Measurements from ENCODE around the gene ST6GALNAC2. TPM values are rescaled to one million over a fixed set of nuclear protein-coding genes. Genes with fewer than 3 reads are reported as not detected.
"Not testable (repeated sequence)": the region's sequence is repeated elsewhere in the genome, so short reads cannot be mapped to it uniquely, and the experiment has no call there.

Gene ST6GALNAC2
- total RNA-seq, 2 experiments from 2014 or later: 0.32 TPM; not detected in 1

DNA sequence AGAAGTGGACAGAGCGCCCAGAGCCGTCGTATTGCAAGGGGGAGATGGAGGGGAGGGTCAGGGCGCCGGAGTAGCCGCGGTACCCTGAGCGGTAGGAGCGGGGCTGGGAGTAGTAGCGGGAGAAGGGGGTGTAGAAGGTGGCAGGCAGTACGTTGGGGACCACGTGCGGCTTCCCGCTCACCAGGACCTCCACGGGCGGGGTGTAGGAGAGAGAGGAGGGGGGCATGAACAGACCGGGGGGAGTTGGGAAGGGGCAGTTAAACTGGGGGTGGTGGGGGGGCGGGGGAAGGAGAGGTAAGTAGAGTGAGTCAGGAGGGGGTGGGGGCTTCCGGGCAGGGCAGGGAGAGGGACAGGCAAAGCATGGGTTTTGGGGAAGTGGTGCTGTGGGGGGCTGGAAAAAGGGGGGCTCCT is 16.8 kb downstream of the ST6GALNAC2 start:
- Mint-ChIP-seq H3K36me3 (ENCODE audit: low read depth) (peaks cover 25% of the 10 kb centered on the region), H3K4me3 (no peak overlapping the region), H3K9me3 (ENCODE audit: low read depth) (no peaks in the 10 kb centered on the region), H3K4me1 (peaks cover 11% of the 10 kb centered on the region), H3K27me3 (no peaks in the 10 kb centered on the region), H3K27ac (no peak overlapping the region)
- intact Hi-C loops (cut with DNase I, micrococcal nuclease): loop anchor here in 1 of 2 experiments (10.0 kb wide), 1 partner anchor 56 kb away; no protein-coding TSS in a partner anchor
- ChIA-PET CTCF (no interaction called here), POLR2A (interaction anchor here (2.8 kb wide), 1 partner anchor 10 kb away, joined by 14 read pairs; no protein-coding TSS in a partner anchor)
- DNase-seq (no peak), ATAC-seq (no peak)

DNA sequence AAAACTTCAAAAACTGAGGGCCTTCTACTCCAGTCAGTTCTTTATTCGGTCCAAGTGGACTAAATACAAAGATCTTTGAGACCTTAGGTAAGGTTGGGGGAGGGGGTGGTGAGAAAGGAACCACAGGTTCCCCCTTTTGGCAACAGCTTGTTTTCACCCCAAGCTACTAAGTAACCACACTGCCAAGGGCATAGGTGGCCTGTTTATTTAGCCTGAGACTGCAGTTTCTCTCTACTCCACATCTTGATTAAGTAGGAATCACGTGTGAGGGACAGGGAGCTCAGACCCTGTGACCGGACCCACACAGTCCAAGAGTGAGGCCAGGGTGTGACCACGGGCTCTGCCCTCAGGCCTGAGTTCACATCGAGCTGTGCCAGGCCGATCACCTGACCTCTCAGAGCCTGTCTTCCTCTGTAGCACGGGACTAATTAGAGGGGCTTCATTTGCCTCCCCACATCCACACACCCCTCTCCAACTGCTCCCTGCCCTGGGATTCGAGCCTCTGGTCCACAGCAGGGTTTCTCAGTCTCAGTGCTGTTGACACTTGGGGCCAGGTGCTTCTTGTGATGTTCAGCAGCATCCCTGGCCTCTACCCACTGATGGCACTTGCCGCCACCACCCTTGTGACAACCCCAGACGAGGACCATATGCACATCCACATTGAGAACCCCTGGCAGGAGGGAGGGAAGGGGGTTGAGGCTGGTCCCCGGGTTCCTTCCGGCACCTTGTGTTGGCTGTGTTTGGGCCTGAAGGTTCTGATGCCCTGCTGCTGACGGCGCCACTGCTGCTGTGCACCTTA is 17.8 kb downstream of the ST6GALNAC2 start:
- DNase-seq: no peak
- ChIA-PET POLR2A (interaction anchor here (0.6 to 2.8 kb wide), 5 partner anchors 9 to 1203 kb away, joined by 3 to 14 read pairs (median 4); no protein-coding TSS in a partner anchor), CTCF (interaction anchor here (1.2 to 2.9 kb wide), 3 partner anchors 11 to 45 kb away, joined by 3 to 10 read pairs (median 5); no protein-coding TSS in a partner anchor)
- ATAC-seq: peak; percentile 4
- no peaks in the 10 kb centered on the region for H3K9me3 Mint-ChIP-seq (ENCODE audit: low read depth)
- intact Hi-C loops (cut with DNase I, micrococcal nuclease): loop anchor here in 1 of 2 experiments (10.0 kb wide), 1 partner anchor 57 kb away; no protein-coding TSS in a partner anchor
- H3K36me3 Mint-ChIP-seq (ENCODE audit: low read depth): peaks cover 32% of the 10 kb centered on the region
- no peaks in the 10 kb centered on the region for H3K27me3 Mint-ChIP-seq
- no peak overlapping the region for H3K27ac Mint-ChIP-seq
- peaks cover 18% of the 10 kb centered on the region for H3K4me1 Mint-ChIP-seq
- no peak overlapping the region for H3K4me3 Mint-ChIP-seq

DNA sequence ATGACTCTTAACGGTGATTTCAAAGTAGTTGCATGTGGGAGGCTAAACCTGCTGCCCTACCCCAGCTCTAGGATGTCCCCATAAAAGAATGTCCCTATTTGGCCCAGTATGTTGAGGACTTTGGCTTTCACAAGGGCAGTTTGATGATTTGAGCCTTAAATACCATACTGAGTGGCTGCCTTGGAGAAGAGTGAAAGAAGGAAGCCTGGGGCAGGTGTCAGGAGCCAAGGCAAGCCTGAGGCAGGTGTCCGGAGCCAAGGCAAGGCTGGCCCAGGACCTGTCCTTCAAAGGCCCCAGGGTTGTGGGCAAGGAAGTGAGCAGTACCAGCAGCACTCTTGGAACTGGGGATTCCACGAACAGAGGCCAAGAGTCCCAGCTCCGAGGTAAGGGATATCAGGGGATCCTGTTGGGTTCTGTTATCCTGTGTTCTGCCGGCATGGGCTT is 18.6 kb downstream of the ST6GALNAC2 start:
- POLR2A ChIA-PET: interaction anchor here (0.6 to 2.8 kb wide), 9 partner anchors 8 to 233 kb away, joined by 3 to 14 read pairs (median 5); no protein-coding TSS in a partner anchor
- DNase-seq (no peak), ATAC-seq (no peak)
- CTCF ChIA-PET: interaction anchor here (0.6 to 2.9 kb wide), 8 partner anchors 9 to 146 kb away, joined by 3 to 10 read pairs (median 4); no protein-coding TSS in a partner anchor
- intact Hi-C loops (cut with DNase I, micrococcal nuclease): loop anchor here in 1 of 2 experiments (10.0 kb wide), 1 partner anchor 58 kb away; no protein-coding TSS in a partner anchor
- H3K4me1 Mint-ChIP-seq: peaks cover 23% of the 10 kb centered on the region
- peaks cover 36% of the 10 kb centered on the region for H3K36me3 Mint-ChIP-seq (ENCODE audit: low read depth)
- no peaks in the 10 kb centered on the region for H3K27me3 Mint-ChIP-seq
- no peaks in the 10 kb centered on the region for H3K9me3 Mint-ChIP-seq (ENCODE audit: low read depth)
- no peak overlapping the region for H3K4me3 Mint-ChIP-seq
- no peak overlapping the region for H3K27ac Mint-ChIP-seq

DNA sequence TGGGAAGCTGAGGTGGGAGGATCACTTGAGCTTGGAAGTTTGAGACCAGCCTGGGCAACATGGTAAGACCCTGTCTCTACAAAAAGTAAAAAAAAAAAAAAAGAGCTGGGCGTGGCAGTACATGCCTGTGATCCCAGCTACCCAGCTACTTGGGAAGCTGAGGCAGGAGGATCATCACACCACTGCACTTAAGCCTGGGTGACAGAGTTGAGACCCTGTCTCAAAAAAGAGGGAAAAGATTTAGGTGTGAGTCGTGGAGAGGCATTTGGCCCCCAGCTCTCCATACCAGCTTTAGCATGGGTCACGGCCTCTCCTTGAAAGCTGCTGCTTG is 19.1 kb downstream of the ST6GALNAC2 start:
- Mint-ChIP-seq H3K27me3 (no peaks in the 10 kb centered on the region), H3K9me3 (ENCODE audit: low read depth) (no peaks in the 10 kb centered on the region), H3K4me1 (peaks cover 28% of the 10 kb centered on the region), H3K4me3 (no peak overlapping the region), H3K36me3 (ENCODE audit: low read depth) (peaks cover 40% of the 10 kb centered on the region), H3K27ac (no peak overlapping the region)
- no peak for ATAC-seq
- intact Hi-C loops (cut with DNase I, micrococcal nuclease): loop anchor here in 1 of 2 experiments (10.0 kb wide), 1 partner anchor 58 kb away; no protein-coding TSS in a partner anchor
- POLR2A ChIA-PET: interaction anchor here (0.6 to 2.8 kb wide), 9 partner anchors 8 to 233 kb away, joined by 3 to 14 read pairs (median 5); no protein-coding TSS in a partner anchor
- CTCF ChIA-PET: interaction anchor here (0.6 to 2.9 kb wide), 7 partner anchors 9 to 147 kb away, joined by 3 to 10 read pairs (median 4); no protein-coding TSS in a partner anchor
- DNase-seq: no peak

DNA sequence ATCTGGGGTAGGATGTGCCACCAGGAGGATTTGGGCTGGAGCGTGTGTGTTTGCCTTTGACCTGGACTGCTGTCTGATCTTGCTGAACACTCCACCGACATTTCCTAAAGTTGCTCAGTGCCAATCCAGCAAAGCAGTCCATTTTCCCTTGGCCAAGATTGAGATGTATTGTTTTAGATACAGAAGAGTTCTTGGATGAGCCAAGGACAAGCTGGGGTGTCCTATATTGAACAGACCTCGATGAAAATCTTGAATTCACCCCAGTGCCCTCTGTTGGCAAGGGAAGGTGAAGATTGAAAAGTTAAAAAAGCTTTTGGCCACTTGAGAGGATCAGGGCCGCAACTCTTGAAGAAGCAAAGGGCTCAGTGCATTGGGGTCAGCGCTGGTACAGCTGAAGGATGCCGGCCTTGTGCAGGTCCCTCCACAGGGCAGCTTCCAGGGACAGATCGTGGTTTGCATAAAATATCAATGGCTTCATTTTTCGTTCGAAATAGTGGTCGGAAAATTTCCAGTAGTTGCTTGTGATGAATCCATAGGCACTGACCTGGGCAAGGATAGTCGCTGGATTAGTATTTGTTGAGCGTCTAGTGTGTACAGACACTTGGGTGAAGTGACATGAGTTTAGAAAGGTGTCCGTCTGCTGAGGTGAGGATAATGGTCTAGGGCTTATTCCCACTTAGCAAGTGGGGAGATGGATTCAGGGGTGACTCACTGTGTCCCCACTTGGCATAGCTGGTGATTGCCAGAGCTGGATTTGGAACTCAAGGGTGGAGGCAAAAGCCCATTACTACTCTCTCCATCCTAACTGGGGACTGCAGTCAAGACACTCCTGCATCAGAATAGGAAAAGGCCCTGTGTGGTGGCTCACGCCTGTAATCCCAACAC is 19.7 kb downstream of the ST6GALNAC2 start:
- peaks cover 46% of the 10 kb centered on the region for H3K36me3 Mint-ChIP-seq (ENCODE audit: low read depth)
- DNase-seq (no peak), ATAC-seq (no peak)
- ChIA-PET CTCF (interaction anchor here (0.6 to 2.9 kb wide), 8 partner anchors 8 to 148 kb away, joined by 3 to 10 read pairs (median 4); no protein-coding TSS in a partner anchor), POLR2A (interaction anchor here (0.6 to 2.8 kb wide), 7 partner anchors 7 to 578 kb away, joined by 3 to 14 read pairs (median 4); no protein-coding TSS in a partner anchor)
- no peak overlapping the region for H3K27ac Mint-ChIP-seq
- no peaks in the 10 kb centered on the region for H3K9me3 Mint-ChIP-seq (ENCODE audit: low read depth)
- H3K27me3 Mint-ChIP-seq: no peaks in the 10 kb centered on the region
- H3K4me3 Mint-ChIP-seq: no peak overlapping the region
- intact Hi-C loops (cut with DNase I, micrococcal nuclease): loop anchor here in 1 of 2 experiments (10.0 kb wide), 1 partner anchor 59 kb away; no protein-coding TSS in a partner anchor
- peaks cover 34% of the 10 kb centered on the region for H3K4me1 Mint-ChIP-seq

DNA sequence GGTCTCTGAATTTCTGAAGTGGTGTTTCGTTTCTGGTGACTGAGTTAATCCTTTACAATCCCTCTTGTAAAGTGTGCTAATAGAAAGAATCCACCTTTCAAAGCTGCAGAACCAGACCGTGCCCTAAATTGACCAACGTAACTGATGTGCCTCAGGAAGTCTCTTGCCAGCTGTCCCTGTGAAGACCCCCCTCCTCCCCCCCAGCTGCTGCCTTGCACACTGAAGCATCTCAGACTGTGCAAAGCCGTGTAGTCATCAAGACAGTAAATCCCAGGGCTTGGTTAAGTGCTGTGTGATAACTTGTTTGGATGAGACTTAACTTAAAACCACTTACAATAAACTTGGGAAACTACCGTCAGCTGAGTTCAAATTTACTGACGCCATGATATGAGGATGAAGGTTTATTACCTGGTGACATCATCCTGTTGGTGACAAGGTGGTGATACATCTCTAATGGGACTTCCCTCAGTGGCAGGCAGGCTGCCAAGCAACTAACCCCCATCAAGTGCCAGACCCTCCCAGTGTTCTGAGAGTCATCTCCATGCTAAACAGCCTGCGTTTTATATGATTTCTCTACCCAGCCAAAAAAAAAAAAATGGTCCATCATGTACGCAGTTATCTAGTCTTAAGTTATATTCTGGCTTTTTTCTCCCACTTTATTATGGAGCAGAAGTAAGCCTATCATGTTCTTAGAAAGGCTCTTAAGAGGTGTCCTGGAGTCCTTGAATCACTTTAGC is 20.5 kb downstream of the ST6GALNAC2 start:
- ChIA-PET CTCF (interaction anchor here (1.7 to 2.9 kb wide), 2 partner anchors 42 to 58 kb away, joined by 5 to 10 read pairs; no protein-coding TSS in a partner anchor), POLR2A (interaction anchor here (0.6 kb wide), 3 partner anchors 13 to 577 kb away, joined by 3 to 17 read pairs (median 3); no protein-coding TSS in a partner anchor)
- intact Hi-C loops (cut with DNase I, micrococcal nuclease): loop anchor here in 1 of 2 experiments (10.0 kb wide), 1 partner anchor 60 kb away; no protein-coding TSS in a partner anchor
- H3K36me3 Mint-ChIP-seq (ENCODE audit: low read depth): peaks cover 54% of the 10 kb centered on the region
- ATAC-seq; H3K9me3 Mint-ChIP-seq (ENCODE audit: low read depth); H3K27ac Mint-ChIP-seq; H3K4me3 Mint-ChIP-seq; H3K27me3 Mint-ChIP-seq; DNase-seq: not testable (repeated sequence)
- peaks cover 42% of the 10 kb centered on the region for H3K4me1 Mint-ChIP-seq

DNA sequence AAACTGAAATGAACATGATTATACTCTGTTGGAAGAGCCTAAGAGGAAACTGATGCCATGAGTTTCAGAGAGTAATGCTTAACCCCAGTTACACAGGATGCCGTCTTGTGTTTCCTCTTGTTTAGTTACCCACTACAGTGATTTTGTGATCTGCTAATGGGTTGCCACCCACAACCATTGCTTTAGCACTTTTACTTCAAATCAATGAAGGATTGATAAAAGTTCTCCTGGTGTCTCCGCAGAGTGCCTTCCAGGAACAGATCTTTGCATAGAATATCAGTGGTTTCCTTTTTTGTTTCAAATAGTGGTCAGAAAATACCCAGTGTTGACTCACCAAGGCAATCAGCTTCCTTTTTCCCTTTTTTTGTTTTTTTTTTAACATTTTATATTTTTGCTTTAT is 22.3 kb downstream of the ST6GALNAC2 start:
- H3K4me3 Mint-ChIP-seq; H3K27ac Mint-ChIP-seq; H3K27me3 Mint-ChIP-seq; ATAC-seq; DNase-seq; H3K9me3 Mint-ChIP-seq (ENCODE audit: low read depth): not testable (repeated sequence)
- Mint-ChIP-seq H3K4me1 (peaks cover 55% of the 10 kb centered on the region), H3K36me3 (ENCODE audit: low read depth) (peaks cover 70% of the 10 kb centered on the region)
- CTCF ChIA-PET: interaction anchor here (0.6 kb wide), 1 partner anchor 13 kb away, joined by 3 read pairs; no protein-coding TSS in a partner anchor
- POLR2A ChIA-PET: interaction anchor here (0.6 kb wide), 1 partner anchor 99 kb away, joined by 3 read pairs; no protein-coding TSS in a partner anchor
- intact Hi-C loops (cut with DNase I, micrococcal nuclease): loop anchor here in 1 of 2 experiments (10.0 kb wide), 1 partner anchor 61 kb away; no protein-coding TSS in a partner anchor

DNA sequence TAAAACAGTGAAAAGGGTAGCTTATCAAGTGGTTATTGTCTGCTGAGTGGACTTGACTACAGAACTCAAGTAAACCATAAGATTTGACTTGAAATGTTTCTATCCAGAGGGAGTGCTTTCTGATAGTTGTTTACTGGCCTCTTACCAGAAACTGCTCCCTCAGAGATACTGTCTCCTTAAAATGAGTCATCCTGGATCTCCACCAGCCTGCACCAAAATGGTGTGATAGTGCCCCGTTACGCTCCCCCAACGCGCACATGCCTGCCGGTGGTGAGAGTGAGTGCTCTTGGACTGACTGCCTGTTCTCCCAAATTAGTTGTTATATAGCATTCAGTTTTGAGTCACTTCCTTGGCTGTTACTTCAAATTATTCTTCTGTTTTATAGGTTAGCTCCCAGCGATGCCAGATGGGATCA is 22.9 kb downstream of the ST6GALNAC2 start:
- intact Hi-C loops (cut with DNase I, micrococcal nuclease): loop anchor here in 1 of 2 experiments (10.0 kb wide), 1 partner anchor 62 kb away; no protein-coding TSS in a partner anchor
- H3K9me3 Mint-ChIP-seq (ENCODE audit: low read depth): no peaks in the 10 kb centered on the region
- no peak overlapping the region for H3K4me3 Mint-ChIP-seq
- ATAC-seq (peak; percentile 31), DNase-seq (peak; percentile 55)
- H3K27me3 Mint-ChIP-seq: no peaks in the 10 kb centered on the region
- POLR2A ChIA-PET: no interaction called here
- H3K27ac Mint-ChIP-seq: peak overlapping the region; percentile 38
- peaks cover 76% of the 10 kb centered on the region for H3K36me3 Mint-ChIP-seq (ENCODE audit: low read depth)
- H3K4me1 Mint-ChIP-seq: peaks cover 54% of the 10 kb centered on the region
- CTCF ChIA-PET: interaction anchor here (0.6 to 1.4 kb wide), 3 partner anchors 13 to 61 kb away, joined by 3 to 5 read pairs (median 3); no protein-coding TSS in a partner anchor

DNA sequence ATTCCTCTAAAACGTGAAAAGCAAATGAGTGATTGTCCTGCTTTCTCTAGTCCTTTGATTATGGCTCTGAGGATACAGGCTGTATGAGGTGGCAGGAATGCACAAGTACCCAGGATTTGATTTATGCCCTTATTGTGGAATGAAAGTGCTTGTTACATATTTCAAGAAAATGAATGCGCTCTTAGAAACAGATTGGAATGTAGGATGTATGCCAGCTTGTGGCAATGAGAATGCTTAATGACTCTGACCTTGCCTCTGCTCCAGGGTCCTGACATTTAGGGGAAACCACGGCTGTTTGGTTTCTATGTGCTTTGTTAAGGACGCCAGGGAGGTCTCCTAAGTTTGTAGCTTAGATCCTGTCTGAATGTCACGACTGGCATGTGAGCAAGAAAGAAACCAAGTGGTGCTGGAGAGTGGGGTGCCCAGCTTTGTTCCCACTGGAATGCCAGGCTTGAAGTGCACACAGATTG is 23.8 kb downstream of the ST6GALNAC2 start:
- H3K27me3 Mint-ChIP-seq: no peaks in the 10 kb centered on the region
- peaks cover 80% of the 10 kb centered on the region for H3K36me3 Mint-ChIP-seq (ENCODE audit: low read depth)
- intact Hi-C loops (cut with DNase I, micrococcal nuclease): loop anchor here in 1 of 2 experiments (10.0 kb wide), 1 partner anchor 63 kb away; no protein-coding TSS in a partner anchor
- CTCF ChIA-PET: interaction anchor here (0.9 to 1.4 kb wide), 2 partner anchors 34 to 62 kb away, joined by 3 to 5 read pairs; no protein-coding TSS in a partner anchor
- H3K9me3 Mint-ChIP-seq (ENCODE audit: low read depth): no peaks in the 10 kb centered on the region
- peak overlapping the region; percentile 84 for H3K27ac Mint-ChIP-seq
- DNase-seq: no peak
- H3K4me1 Mint-ChIP-seq: peaks cover 60% of the 10 kb centered on the region
- no peak for ATAC-seq
- POLR2A ChIA-PET: no interaction called here
- peak overlapping the region; percentile 100 for H3K4me3 Mint-ChIP-seq

All from activated CD4-positive, alpha-beta T cell treated with anti-CD3 and anti-CD28 coated beads for 36 hours (primary cell).